Natural killer cell (primary cell): ENCODE results near the gene WSB2. TPM values are rescaled to one million over a fixed set of nuclear protein-coding genes. Genes with fewer than 3 reads are reported as not detected.

ENCODE experiments used
- ATAC-seq, 3 donors: fragments of 150-1000 bp in 2 of 3; fragments of 200-7000 bp in 1 of 3; cut with Tn5 transposase; 1 replicate in 1 of 3; 2 replicates in 2 of 3; pipeline ENCODE4 v1.10.0; 2021; ENCODE audit warnings: mild to moderate bottlenecking in 2 of 3, moderate library complexity in 2 of 3
- DNase-seq, 2 donors: peaks; one replicate each; pipeline versions ENCODE4 v3.0.0 to v3.0.0-alpha.2; 2013 to 2021; ENCODE audit warnings: mixed read lengths in 1 of 2
- H3K27ac ChIP-seq: one replicate; pipeline ENCODE4 v1.5.1; 2013; ENCODE audit warnings: mild to moderate bottlenecking, low read length
- H3K27me3 ChIP-seq: one replicate; pipeline ENCODE4 v1.6.1; 2013; ENCODE audit warnings: low read length; ENCODE audit not compliant: control insufficient read depth, insufficient read depth
- H3K36me3 ChIP-seq: one replicate; pipeline ENCODE4 v1.6.1; 2013; ENCODE audit warnings: low read length; ENCODE audit not compliant: control insufficient read depth, insufficient read depth
- H3K4me1 ChIP-seq: one replicate; pipeline ENCODE4 v1.6.1; 2013; ENCODE audit warnings: low read length; ENCODE audit not compliant: control insufficient read depth, insufficient read depth
- H3K4me3 ChIP-seq: one replicate; pipeline ENCODE4 v1.5.1; 2013; ENCODE audit warnings: low read length
- H3K9me3 ChIP-seq: one replicate; pipeline ENCODE4 v1.6.1; 2013; ENCODE audit warnings: low read length; ENCODE audit not compliant: control insufficient read depth, insufficient read depth
- H3K27ac Mint-ChIP-seq, 2 donors: one replicate each; pipeline ENCODE4 v1.8.0; 2022; ENCODE audit warnings: mild to moderate bottlenecking in 2 of 2, mixed read lengths in 2 of 2, moderate library complexity in 1 of 2
- H3K27me3 Mint-ChIP-seq, 2 donors: one replicate each; pipeline ENCODE4 v1.8.0; 2022; ENCODE audit warnings: low read depth in 2 of 2, mixed read lengths in 2 of 2
- H3K36me3 Mint-ChIP-seq: one replicate; pipeline ENCODE4 v1.8.0; 2022; ENCODE audit warnings: mixed read lengths
- H3K4me1 Mint-ChIP-seq, 2 donors: one replicate each; pipeline ENCODE4 v1.8.0; 2022; ENCODE audit warnings: mixed read lengths in 2 of 2
- H3K4me3 Mint-ChIP-seq: one replicate; pipeline ENCODE4 v1.8.0; 2022; ENCODE audit warnings: mild to moderate bottlenecking, moderate library complexity, mixed read lengths
- H3K9me3 Mint-ChIP-seq, 2 donors: one replicate each; pipeline ENCODE4 v1.8.0; 2022; ENCODE audit warnings: mixed read lengths in 2 of 2
- CTCF ChIP-seq: fragments of 200-600 bp; IDR thresholded peaks from one replicate; pipeline ENCODE4 v1.8.0; 2022; ENCODE audit warnings: antibody characterized with exemption
- whole genome bisulfite sequencing: methylation state at CpG from one replicate; pipeline ENCODE4 v1.1.7; 2013; ENCODE audit warnings: missing lambda C conversion rate; ENCODE audit not compliant: insufficient coverage; 5-methylcytosine and 5-hydroxymethylcytosine counted together
- intact Hi-C: fragments of 100-400 bp; cut with micrococcal nuclease; formaldehyde crosslinking; loops from one replicate; pipeline ENCODE4 v1.14.2; 2022
- total RNA-seq, 4 donors: library from RNA; stranded (reverse); fragments of 120-200 nt in 1 of 4; gene quantifications; one replicate each; pipeline versions ENCODE4 v1.2.3 to v1.2.4, GENCODE V29; 2013 to 2022

Gene WSB2
- total RNA-seq, 3 donors from 2014 or later (not counting 1 experiment from before 2014, with no cell fraction given) = 25.5 to 29.5 (median 28.8) TPM

GRCh38 chr12:118044577-118044976 is 16.4 kb downstream of the WSB2 start:
- Histone ChIP-seq H3K4me3 (no peak overlapping the region), H3K36me3 (peaks cover 23% of the 10 kb centered on the region), H3K9me3 (no peaks in the 10 kb centered on the region), H3K27ac (no peak overlapping the region), H3K27me3 (no peaks in the 10 kb centered on the region), H3K4me1 (no peaks in the 10 kb centered on the region)
- Mint-ChIP-seq H3K4me3 (no peak overlapping the region), H3K4me1 (no peaks in the 10 kb centered on the region), H3K27me3 (no peaks in the 10 kb centered on the region), H3K36me3 (no peaks in the 10 kb centered on the region), H3K27ac (no peak overlapping the region), H3K9me3 (no peaks in the 10 kb centered on the region)
- intact Hi-C loops = no loop called here
- no peak for TF ChIP-seq CTCF
- DNase-seq (no peak), ATAC-seq (no peak)
- 98% methylated on average over 6 of the region's 8 CpGs for WGBS

- intact Hi-C loops = no loop called here
- no peak for ATAC-seq
- no peaks in the 10 kb centered on the region for H3K4me1 Mint-ChIP-seq
- no peak for DNase-seq
- no peaks in the 10 kb centered on the region for H3K9me3 Mint-ChIP-seq
- H3K27ac Mint-ChIP-seq = no peak overlapping the region
- H3K27me3 Mint-ChIP-seq = no peaks in the 10 kb centered on the region
- TF ChIP-seq CTCF = no peak
- Histone ChIP-seq H3K36me3 (peaks cover 25% of the 10 kb centered on the region), H3K4me1 (no peaks in the 10 kb centered on the region), H3K4me3 (no peak overlapping the region), H3K27me3 (no peaks in the 10 kb centered on the region), H3K27ac (no peak overlapping the region), H3K9me3 (no peaks in the 10 kb centered on the region)
- H3K4me3 Mint-ChIP-seq = no peak overlapping the region
- 94% methylated on average over 2 of the region's 2 CpGs for WGBS
- no peaks in the 10 kb centered on the region for H3K36me3 Mint-ChIP-seq
Observed at GRCh38 chr12:118044075-118044474, 16.9 kb downstream of the WSB2 start.

- no peaks in the 10 kb centered on the region for H3K4me1 Mint-ChIP-seq
- peak overlapping the region in 1 of 2 donors; percentile 35 for H3K27ac Mint-ChIP-seq
- H3K9me3 ChIP-seq = no peaks in the 10 kb centered on the region
- H3K4me3 ChIP-seq = no peak overlapping the region
- no peaks in the 10 kb centered on the region for H3K4me1 ChIP-seq
- H3K27ac ChIP-seq = no peak overlapping the region
- DNase-seq (no peak), ATAC-seq (no peak)
- no peak for TF ChIP-seq CTCF
- no peaks in the 10 kb centered on the region for H3K27me3 Mint-ChIP-seq
- H3K4me3 Mint-ChIP-seq = no peak overlapping the region
- no peaks in the 10 kb centered on the region for H3K36me3 Mint-ChIP-seq
- intact Hi-C loops = no loop called here
- peaks cover 38% of the 10 kb centered on the region for H3K36me3 ChIP-seq
- H3K9me3 Mint-ChIP-seq = no peaks in the 10 kb centered on the region
- 90% methylated on average over 4 of the region's 4 CpGs for WGBS
- H3K27me3 ChIP-seq = no peaks in the 10 kb centered on the region
Observed at GRCh38 chr12:118042091-118042490, 18.9 kb downstream of the WSB2 start.

- no peaks in the 10 kb centered on the region for H3K27me3 Mint-ChIP-seq
- ATAC-seq (no peak), DNase-seq (no peak)
- H3K36me3 Mint-ChIP-seq = peaks cover 18% of the 10 kb centered on the region
- H3K4me3 Mint-ChIP-seq = no peak overlapping the region
- no peaks in the 10 kb centered on the region for H3K4me1 Mint-ChIP-seq
- intact Hi-C loops = no loop called here
- Histone ChIP-seq H3K36me3 (peaks cover 74% of the 10 kb centered on the region), H3K27ac (no peak overlapping the region), H3K27me3 (no peaks in the 10 kb centered on the region), H3K4me3 (no peak overlapping the region), H3K4me1 (no peaks in the 10 kb centered on the region), H3K9me3 (no peaks in the 10 kb centered on the region)
- 86% methylated on average over 6 of the region's 6 CpGs for WGBS
- no peaks in the 10 kb centered on the region for H3K9me3 Mint-ChIP-seq
- no peak overlapping the region for H3K27ac Mint-ChIP-seq
- no peak for TF ChIP-seq CTCF
Observed at GRCh38 chr12:118038137-118038536, 22.8 kb downstream of the WSB2 start.
